ENCODE measurements around the gene HYCC2. TPM values are rescaled to one million over a fixed set of nuclear protein-coding genes. Genes with fewer than 3 reads are reported as not detected.
"Not testable (repeated sequence)": the region's sequence is repeated elsewhere in the genome, so short reads cannot be mapped to it uniquely, and the experiment has no call there.

The HYCC2 gene
- total RNA-seq, 1 donor from 2014 or later, result 21.8 TPM

GRCh38 chr2:201042451-201042850, 29.0 kb downstream of the HYCC2 start:
- not testable (repeated sequence) for H3K27me3 ChIP-seq (ENCODE audit: insufficient read depth, low read length); H3K4me3 Mint-ChIP-seq (ENCODE audit: unreplicated experiment); H3K4me1 Mint-ChIP-seq (ENCODE audit: low read depth, unreplicated experiment); H3K9ac ChIP-seq (ENCODE audit: low read length); H3K27me3 Mint-ChIP-seq (ENCODE audit: low read depth, unreplicated experiment); H3K27ac Mint-ChIP-seq (ENCODE audit: unreplicated experiment); H3K9me3 Mint-ChIP-seq (ENCODE audit: unreplicated experiment); H3K4me3 ChIP-seq (ENCODE audit: insufficient read depth, low read depth, low read length); FAIRE-seq; H2AFZ ChIP-seq (ENCODE audit: low read depth, low read length); DNase-seq (ENCODE audit: low read depth); H3K27ac ChIP-seq (ENCODE audit: low read depth, low read length); H3K4me2 ChIP-seq (ENCODE audit: low read length); H3K4me1 ChIP-seq (ENCODE audit: insufficient read depth, low read length); H3K9me3 ChIP-seq (ENCODE audit: insufficient read depth, low read depth, low read length); H3K36me3 ChIP-seq (ENCODE audit: insufficient read depth, low read length)
- H3K79me2 ChIP-seq (ENCODE audit: insufficient read depth, low read length), result peaks cover 46% of the 10 kb centered on the region
- peaks cover 21% of the 10 kb centered on the region for H3K36me3 Mint-ChIP-seq (ENCODE audit: low read depth, unreplicated experiment)
- peaks cover 15% of the 10 kb centered on the region for H4K20me1 ChIP-seq (ENCODE audit: insufficient read depth, low read length)

GRCh38 chr2:201040867-201041628, 30.4 kb downstream of the HYCC2 start:
- Histone ChIP-seq H3K4me2 (ENCODE audit: low read length) (no peak overlapping the region), H3K4me1 (ENCODE audit: insufficient read depth, low read length) (no peaks in the 10 kb centered on the region), H3K36me3 (ENCODE audit: insufficient read depth, low read length) (no peaks in the 10 kb centered on the region), H3K9ac (ENCODE audit: low read length) (no peak overlapping the region), H3K27me3 (ENCODE audit: insufficient read depth, low read length) (no peaks in the 10 kb centered on the region), H3K4me3 (ENCODE audit: insufficient read depth, low read depth, low read length) (no peak overlapping the region), H4K20me1 (ENCODE audit: insufficient read depth, low read length) (peaks cover 8% of the 10 kb centered on the region), H3K79me2 (ENCODE audit: insufficient read depth, low read length) (peaks cover 32% of the 10 kb centered on the region), H3K9me3 (ENCODE audit: insufficient read depth, low read depth, low read length) (no peaks in the 10 kb centered on the region), H3K27ac (ENCODE audit: low read depth, low read length) (no peak overlapping the region), H2AFZ (ENCODE audit: low read depth, low read length) (no peak overlapping the region)
- Mint-ChIP-seq H3K9me3 (ENCODE audit: unreplicated experiment) (peaks cover 9% of the 10 kb centered on the region), H3K27me3 (ENCODE audit: low read depth, unreplicated experiment) (no peaks in the 10 kb centered on the region), H3K4me3 (ENCODE audit: unreplicated experiment) (no peak overlapping the region), H3K4me1 (ENCODE audit: low read depth, unreplicated experiment) (no peaks in the 10 kb centered on the region), H3K27ac (ENCODE audit: unreplicated experiment) (no peak overlapping the region), H3K36me3 (ENCODE audit: low read depth, unreplicated experiment) (peaks cover 20% of the 10 kb centered on the region)
- no peak for FAIRE-seq
- no peak for TF ChIP-seq EZH2 (IDR thresholded peaks at IDR 0.05; ENCODE audit: insufficient read depth, low read length)
- no peak for TF ChIP-seq CTCF (IDR thresholded peaks at IDR 0.05; ENCODE audit: insufficient read depth, low read depth, low read length)
- DNase-seq (ENCODE audit: low read depth), result no peak

- peaks cover 25% of the 10 kb centered on the region for H3K36me3 Mint-ChIP-seq (ENCODE audit: low read depth, unreplicated experiment)
- Histone ChIP-seq H3K27me3 (ENCODE audit: insufficient read depth, low read length) (no peaks in the 10 kb centered on the region), H4K20me1 (ENCODE audit: insufficient read depth, low read length) (peaks cover 8% of the 10 kb centered on the region), H3K27ac (ENCODE audit: low read depth, low read length) (no peak overlapping the region), H3K79me2 (ENCODE audit: insufficient read depth, low read length) (peaks cover 14% of the 10 kb centered on the region), H3K36me3 (ENCODE audit: insufficient read depth, low read length) (no peaks in the 10 kb centered on the region), H3K4me2 (ENCODE audit: low read length) (no peak overlapping the region), H3K4me1 (ENCODE audit: insufficient read depth, low read length) (no peaks in the 10 kb centered on the region), H3K4me3 (ENCODE audit: insufficient read depth, low read depth, low read length) (no peak overlapping the region), H3K9ac (ENCODE audit: low read length) (no peak overlapping the region), H2AFZ (ENCODE audit: low read depth, low read length) (no peak overlapping the region), H3K9me3 (ENCODE audit: insufficient read depth, low read depth, low read length) (no peaks in the 10 kb centered on the region)
- FAIRE-seq (no peak), DNase-seq (ENCODE audit: low read depth) (no peak)
- no peaks in the 10 kb centered on the region for H3K27me3 Mint-ChIP-seq (ENCODE audit: low read depth, unreplicated experiment)
- TF ChIP-seq CTCF (IDR thresholded peaks at IDR 0.05; ENCODE audit: insufficient read depth, low read depth, low read length) (no peak), EZH2 (IDR thresholded peaks at IDR 0.05; ENCODE audit: insufficient read depth, low read length) (no peak)
- H3K27ac Mint-ChIP-seq (ENCODE audit: unreplicated experiment), result no peak overlapping the region
- H3K4me3 Mint-ChIP-seq (ENCODE audit: unreplicated experiment), result no peak overlapping the region
- no peaks in the 10 kb centered on the region for H3K4me1 Mint-ChIP-seq (ENCODE audit: low read depth, unreplicated experiment)
- H3K9me3 Mint-ChIP-seq (ENCODE audit: unreplicated experiment), result peaks cover 14% of the 10 kb centered on the region
Observed at GRCh38 chr2:201038855-201039254, 32.6 kb downstream of the HYCC2 start.

- H3K27me3 Mint-ChIP-seq (ENCODE audit: low read depth, unreplicated experiment); H3K4me3 ChIP-seq (ENCODE audit: insufficient read depth, low read depth, low read length); FAIRE-seq; H3K27me3 ChIP-seq (ENCODE audit: insufficient read depth, low read length); H3K4me2 ChIP-seq (ENCODE audit: low read length); H3K27ac Mint-ChIP-seq (ENCODE audit: unreplicated experiment); H3K4me3 Mint-ChIP-seq (ENCODE audit: unreplicated experiment); H3K36me3 ChIP-seq (ENCODE audit: insufficient read depth, low read length); H4K20me1 ChIP-seq (ENCODE audit: insufficient read depth, low read length); H3K9me3 ChIP-seq (ENCODE audit: insufficient read depth, low read depth, low read length); H3K4me1 ChIP-seq (ENCODE audit: insufficient read depth, low read length); H2AFZ ChIP-seq (ENCODE audit: low read depth, low read length); DNase-seq (ENCODE audit: low read depth); H3K27ac ChIP-seq (ENCODE audit: low read depth, low read length); H3K4me1 Mint-ChIP-seq (ENCODE audit: low read depth, unreplicated experiment); H3K9ac ChIP-seq (ENCODE audit: low read length): not testable (repeated sequence)
- Mint-ChIP-seq H3K9me3 (ENCODE audit: unreplicated experiment) (peaks cover 14% of the 10 kb centered on the region), H3K36me3 (ENCODE audit: low read depth, unreplicated experiment) (peaks cover 25% of the 10 kb centered on the region)
- peaks cover 10% of the 10 kb centered on the region for H3K79me2 ChIP-seq (ENCODE audit: insufficient read depth, low read length)
Observed at GRCh38 chr2:201038361-201038760, 33.1 kb downstream of the HYCC2 start.

- not testable (repeated sequence) for H3K9ac ChIP-seq (ENCODE audit: low read length); H3K9me3 ChIP-seq (ENCODE audit: insufficient read depth, low read depth, low read length); H3K27ac ChIP-seq (ENCODE audit: low read depth, low read length); H3K4me3 ChIP-seq (ENCODE audit: insufficient read depth, low read depth, low read length); H3K27me3 ChIP-seq (ENCODE audit: insufficient read depth, low read length); H3K36me3 ChIP-seq (ENCODE audit: insufficient read depth, low read length); H3K4me1 Mint-ChIP-seq (ENCODE audit: low read depth, unreplicated experiment); H3K4me2 ChIP-seq (ENCODE audit: low read length); H3K27me3 Mint-ChIP-seq (ENCODE audit: low read depth, unreplicated experiment); H4K20me1 ChIP-seq (ENCODE audit: insufficient read depth, low read length); FAIRE-seq; H3K4me3 Mint-ChIP-seq (ENCODE audit: unreplicated experiment); H2AFZ ChIP-seq (ENCODE audit: low read depth, low read length); DNase-seq (ENCODE audit: low read depth); H3K27ac Mint-ChIP-seq (ENCODE audit: unreplicated experiment); H3K4me1 ChIP-seq (ENCODE audit: insufficient read depth, low read length)
- peaks cover 16% of the 10 kb centered on the region for H3K79me2 ChIP-seq (ENCODE audit: insufficient read depth, low read length)
- peaks cover 20% of the 10 kb centered on the region for H3K36me3 Mint-ChIP-seq (ENCODE audit: low read depth, unreplicated experiment)
- peaks cover 12% of the 10 kb centered on the region for H3K9me3 Mint-ChIP-seq (ENCODE audit: unreplicated experiment)
Observed at GRCh38 chr2:201034355-201034754, 37.1 kb downstream of the HYCC2 start.

Data from astrocyte (in vitro differentiated cells and primary cell).